Urinary bladder (tissue), 4 donors: ENCODE results near the gene DUS1L. TPM values are rescaled to one million over a fixed set of nuclear protein-coding genes. Genes with fewer than 3 reads are reported as not detected.
A peak's percentile ranks its signal among the peaks of the same experiment; 100 is the strongest.

Experiments
- DNase-seq: peaks from one replicate; pipeline ENCODE4 v3.0.0-alpha.2; 2015; ENCODE audit errors: extremely low spot score
- H3K27ac ChIP-seq: one replicate; pipeline ENCODE4 v1.5.1; 2013; ENCODE audit warnings: low read depth, mild to moderate bottlenecking, moderate library complexity
- H3K36me3 ChIP-seq: one replicate; pipeline ENCODE4 v1.6.1; 2013; ENCODE audit warnings: mild to moderate bottlenecking, moderate library complexity; ENCODE audit not compliant: insufficient read depth
- H3K4me1 ChIP-seq: one replicate; pipeline ENCODE4 v1.6.1; 2013; ENCODE audit warnings: mild to moderate bottlenecking, moderate library complexity; ENCODE audit not compliant: insufficient read depth
- H3K4me3 ChIP-seq: one replicate; pipeline ENCODE4 v1.5.1; 2013; ENCODE audit warnings: low read depth, low read length
- WGBS: extraction: QIAGEN DNeasy Blood & Tissue Kit; methylation state at CpG from one replicate; pipeline ENCODE4 v1.1.7; 2013; 5-methylcytosine and 5-hydroxymethylcytosine counted together
- polyA plus RNA-seq: library from polyadenylated mRNA; stranded (reverse); fragments of 200-250 nt; gene quantifications from one replicate; pipeline ENCODE4 v1.2.3, GENCODE V29; 2013
- total RNA-seq: library from RNA; depleted of rRNA; stranded (reverse); fragments of >200 nt; gene quantifications from one replicate; pipeline ENCODE4 v1.2.3, GENCODE V29; 2014
- donor health status: healthy with polysubstance abuse.
- donor health status: healthy.

DUS1L gene
- total RNA-seq (24.5 TPM), polyA plus RNA-seq (67.5 TPM)

DNA sequence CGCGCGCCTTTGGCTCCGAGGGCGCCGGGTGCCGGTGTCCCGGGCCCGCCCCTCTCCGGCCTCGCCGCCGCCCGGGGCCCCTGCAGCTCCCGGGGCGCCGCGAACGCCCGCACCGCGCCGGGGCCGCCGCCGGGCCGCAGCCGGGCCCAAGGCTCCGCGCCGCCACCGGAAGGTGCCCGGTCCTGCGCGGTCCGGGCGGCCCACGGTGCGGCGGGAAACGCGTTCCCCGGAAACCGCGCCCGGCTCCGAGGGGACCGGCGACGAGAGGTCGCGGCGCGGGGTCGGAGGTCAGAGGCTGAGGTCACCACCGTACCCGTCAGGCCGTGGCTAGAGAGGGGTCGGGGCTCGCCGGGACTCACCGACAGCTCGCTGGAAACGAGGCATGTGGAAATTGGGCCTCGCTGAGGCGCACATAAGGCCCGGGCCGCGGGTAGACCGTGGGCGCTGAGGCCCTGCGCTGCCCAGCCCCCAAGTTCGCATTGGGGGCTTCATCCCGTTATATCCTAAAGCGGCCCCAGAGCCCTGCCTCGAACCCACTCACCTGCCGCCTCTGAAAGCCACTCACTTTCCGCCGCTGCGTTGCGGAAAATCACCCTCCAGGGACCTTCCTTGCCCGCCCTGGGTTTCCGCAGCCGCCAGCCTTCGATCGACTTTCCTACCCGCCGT, at the start of gene DUS1L:
DUS1L (minus strand) TSS at position 167 of the 666 bp plus-strand sequence. CDS start 745 bp downstream, outside the sequence.
- 11% methylated on average over 88 of the region's 88 CpGs for WGBS
- Histone ChIP-seq H3K36me3 (no peaks in the 10 kb centered on the region), H3K4me1 (peaks cover 4% of the 10 kb centered on the region), H3K4me3 (peak within 1 kb of the TSS; percentile 94), H3K27ac (peak within 1 kb of the TSS; percentile 87)
- DNase-seq: no peak

DNA sequence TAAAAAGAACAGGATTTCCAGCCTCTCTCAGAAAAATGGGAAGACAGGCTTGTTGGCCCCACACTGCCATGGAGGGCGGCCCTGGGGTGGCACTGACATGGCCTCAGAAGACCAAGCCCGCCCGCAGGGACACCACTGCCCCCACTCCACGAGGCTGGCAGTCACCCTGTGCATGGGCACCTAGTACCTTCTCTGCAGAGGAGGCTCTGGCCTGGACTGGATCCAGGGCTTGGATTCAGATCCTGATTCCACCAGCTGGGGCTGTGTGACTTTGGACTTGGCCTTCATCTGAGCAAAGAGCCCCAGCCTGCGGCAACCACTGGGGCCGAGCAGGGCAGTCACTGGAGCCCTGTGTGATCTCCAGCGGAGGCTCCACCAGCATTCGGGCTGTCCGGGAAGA, 49.3 kb upstream of the DUS1L start:
- Histone ChIP-seq H3K36me3 (no peaks in the 10 kb centered on the region), H3K4me3 (no peak overlapping the region), H3K4me1 (no peaks in the 10 kb centered on the region), H3K27ac (no peak overlapping the region)
- DNase-seq: no peak
- WGBS: 94% methylated on average over 9 of the region's 9 CpGs

DNA sequence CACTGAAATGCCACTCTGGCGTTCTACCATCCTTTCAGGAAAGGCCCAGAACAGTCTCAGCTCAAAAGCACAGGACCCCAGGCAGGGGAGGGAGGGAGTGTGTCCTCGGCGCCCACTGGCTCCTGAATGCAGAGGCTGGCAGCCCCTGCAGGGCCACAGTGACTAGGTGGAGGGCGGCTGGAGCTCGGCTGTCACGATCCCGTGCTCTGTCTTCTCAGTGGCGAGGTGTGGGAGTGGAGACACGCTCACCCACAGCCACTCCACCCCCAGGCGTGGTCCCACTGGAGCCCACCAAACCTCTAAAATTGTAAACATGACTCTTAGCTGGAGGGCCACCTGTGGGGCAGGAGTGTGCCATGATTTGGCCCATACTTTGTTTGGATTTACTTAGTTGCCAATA, 48.8 kb upstream of the DUS1L start:
- H3K4me1 ChIP-seq: no peaks in the 10 kb centered on the region
- 95% methylated on average over 10 of the region's 10 CpGs for WGBS
- no peak for DNase-seq
- no peak overlapping the region for H3K4me3 ChIP-seq
- H3K27ac ChIP-seq: no peak overlapping the region
- H3K36me3 ChIP-seq: no peaks in the 10 kb centered on the region

DNA sequence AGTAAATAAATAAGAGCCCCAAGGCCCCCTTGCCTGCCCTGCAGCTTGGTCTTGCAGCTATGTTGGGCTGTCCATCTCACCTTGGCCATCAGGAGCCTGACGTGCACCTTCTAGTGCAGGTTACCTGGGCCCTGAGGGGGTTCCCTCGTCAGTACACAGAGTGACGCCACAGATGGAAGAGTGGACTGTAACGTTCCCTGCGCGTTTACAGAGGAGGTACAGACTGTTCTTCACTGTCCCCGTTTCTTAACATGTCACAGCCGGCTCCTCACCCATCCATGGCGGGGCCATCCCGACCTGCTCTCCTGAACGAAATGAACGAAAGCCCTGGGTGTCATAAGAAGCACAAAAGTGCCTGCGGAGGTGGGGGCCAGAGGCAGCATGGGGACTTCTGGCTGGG, 48.3 kb upstream of the DUS1L start:
- no peak overlapping the region for H3K27ac ChIP-seq
- WGBS: 92% methylated on average over 13 of the region's 13 CpGs
- DNase-seq: no peak
- H3K4me1 ChIP-seq: no peaks in the 10 kb centered on the region
- H3K4me3 ChIP-seq: no peak overlapping the region
- no peaks in the 10 kb centered on the region for H3K36me3 ChIP-seq

DNA sequence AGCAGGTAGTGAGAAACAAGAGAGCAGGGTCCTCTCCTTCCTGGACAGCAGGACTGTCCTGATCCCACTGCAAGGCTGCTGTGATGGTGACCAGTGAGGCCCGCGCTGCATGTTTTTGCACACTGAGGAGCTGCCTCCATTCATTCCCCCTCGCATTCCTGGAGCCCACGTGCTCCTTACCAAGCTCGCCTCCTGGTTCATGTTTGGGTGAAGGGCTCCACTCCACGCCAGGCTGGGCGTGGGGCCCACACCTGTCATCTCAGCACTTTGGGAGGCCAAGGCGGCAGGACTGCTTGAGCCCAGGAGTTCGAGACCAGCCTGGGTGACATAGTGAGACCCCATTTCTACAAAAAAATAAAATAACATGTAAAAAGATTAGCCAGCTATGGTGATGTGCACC, 47.8 kb upstream of the DUS1L start:
- no peak overlapping the region for H3K4me3 ChIP-seq

DNA sequence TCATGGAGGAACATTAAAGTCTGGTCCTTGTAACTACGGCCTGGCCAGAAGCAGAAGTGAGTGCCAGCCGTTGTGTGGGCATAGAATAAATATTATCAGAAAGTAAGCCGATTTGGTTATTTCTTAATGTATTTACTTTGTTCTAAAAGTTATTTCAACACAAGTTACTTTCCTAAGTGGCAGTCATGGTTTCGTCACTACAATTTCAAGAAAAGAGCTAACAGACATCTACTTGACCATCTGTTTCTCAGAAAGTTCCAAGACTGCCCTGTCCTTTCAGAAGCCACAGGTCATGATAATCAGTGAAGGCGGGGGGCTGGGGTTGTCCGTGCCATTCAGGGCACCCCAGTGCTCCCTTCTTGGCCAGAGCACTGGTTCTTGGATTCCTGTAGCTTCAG, 47.3 kb upstream of the DUS1L start:
- 91% methylated on average over 6 of the region's 6 CpGs for WGBS
- Histone ChIP-seq H3K27ac (no peak overlapping the region), H3K4me3 (no peak overlapping the region), H3K36me3 (no peaks in the 10 kb centered on the region), H3K4me1 (no peaks in the 10 kb centered on the region)
- no peak for DNase-seq

More for the DNA sequence above, 47.8 kb upstream of the DUS1L start:
- Histone ChIP-seq H3K4me1 (no peaks in the 10 kb centered on the region), H3K27ac (no peak overlapping the region), H3K36me3 (no peaks in the 10 kb centered on the region)
- WGBS: 87% methylated on average over 9 of the region's 9 CpGs
- DNase-seq: no peak

DNA sequence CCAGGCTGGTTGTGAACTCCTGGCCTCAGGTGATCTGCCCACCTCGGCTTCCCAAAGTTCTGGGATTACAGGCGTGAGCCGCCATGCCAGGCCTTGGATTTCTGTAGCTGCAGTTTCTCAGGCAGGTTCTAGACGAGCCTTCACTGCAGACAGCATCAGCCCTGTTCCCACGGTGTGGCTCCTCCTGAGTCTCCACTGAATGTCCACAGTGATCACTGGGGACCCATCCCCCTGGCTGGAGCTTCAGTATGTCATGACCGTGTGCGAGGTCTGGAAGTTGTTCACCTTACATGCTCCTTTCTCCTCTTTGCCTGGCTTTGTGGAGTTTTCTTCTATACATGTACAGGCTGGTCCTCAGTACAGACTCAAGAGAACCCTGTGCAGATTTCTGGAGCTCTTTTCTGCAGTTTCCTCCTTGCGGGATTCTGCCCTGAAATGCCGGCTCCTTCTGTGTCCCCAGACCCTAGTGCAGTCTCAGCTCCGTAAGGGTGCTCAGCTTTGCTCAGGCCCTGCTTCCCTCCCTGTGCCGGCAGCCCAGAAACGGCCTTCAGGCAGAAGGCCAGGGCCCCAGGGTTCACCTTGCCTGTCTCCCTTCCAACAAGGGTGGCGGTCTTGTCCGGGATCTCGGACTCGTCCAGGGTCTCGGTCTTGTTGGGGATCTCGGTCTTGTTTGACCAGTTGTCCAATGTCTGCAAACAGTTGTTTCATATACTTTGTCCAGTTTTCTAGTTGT, 46.7 kb upstream of the DUS1L start:
- no peak for DNase-seq
- Histone ChIP-seq H3K27ac (no peak overlapping the region), H3K4me1 (no peaks in the 10 kb centered on the region), H3K4me3 (no peak overlapping the region), H3K36me3 (no peaks in the 10 kb centered on the region)
- 92% methylated on average over 18 of the region's 18 CpGs for WGBS

DNA sequence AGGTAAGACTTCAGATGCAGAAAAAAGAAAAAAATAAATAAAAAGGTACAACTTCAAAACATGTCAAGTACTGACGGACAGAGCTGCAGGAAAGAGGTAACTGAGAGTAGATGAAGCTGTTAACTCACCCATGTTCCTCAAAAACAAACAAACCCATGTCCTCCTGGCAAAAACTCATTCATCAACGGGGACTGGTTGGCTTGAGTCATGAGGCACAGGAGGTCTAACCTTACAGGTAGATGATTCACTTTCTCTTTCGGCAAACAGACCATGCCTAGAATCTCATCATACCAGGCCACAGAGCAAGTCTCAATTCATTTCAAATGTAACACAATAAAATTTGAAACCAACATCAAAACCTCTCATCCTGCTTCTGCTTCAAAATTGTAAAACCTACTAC, 44.7 kb upstream of the DUS1L start:
- Histone ChIP-seq H3K27ac (no peak overlapping the region), H3K4me1 (no peaks in the 10 kb centered on the region)

DNA sequence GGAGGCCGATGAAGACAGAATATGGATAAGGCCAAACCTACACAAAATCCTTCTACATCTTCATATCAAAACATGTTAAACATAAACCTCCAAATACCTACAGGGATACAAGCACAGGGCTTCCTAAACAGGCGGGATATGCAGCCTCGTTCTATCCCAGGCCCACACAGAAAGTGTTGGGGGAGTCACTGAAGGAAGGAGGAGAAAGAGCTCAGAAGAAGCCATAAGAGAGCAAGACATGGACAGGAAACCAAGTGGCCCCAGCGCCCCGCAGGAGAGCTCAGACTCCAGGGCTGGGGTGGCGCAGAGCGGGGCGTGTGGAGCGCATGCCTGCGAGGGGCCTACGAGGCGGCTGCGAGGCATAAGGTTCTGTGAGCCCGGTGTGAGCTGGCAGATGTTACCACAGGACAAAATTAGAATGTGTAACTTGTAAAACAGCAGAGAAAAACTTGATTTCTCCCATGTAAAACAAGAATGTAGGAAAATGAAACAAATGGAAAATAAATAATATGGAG, 43.4 kb upstream of the DUS1L start:
- Histone ChIP-seq H3K36me3 (no peaks in the 10 kb centered on the region), H3K4me3 (no peak overlapping the region), H3K4me1 (no peaks in the 10 kb centered on the region), H3K27ac (no peak overlapping the region)
- 84% methylated on average over 14 of the region's 14 CpGs for WGBS
- DNase-seq: no peak

More for the DNA sequence above, 44.7 kb upstream of the DUS1L start:
- WGBS: 82% methylated on average over 3 of the region's 3 CpGs
- Histone ChIP-seq H3K36me3 (no peaks in the 10 kb centered on the region), H3K4me3 (no peak overlapping the region)
- DNase-seq: peak; percentile 46

DNA sequence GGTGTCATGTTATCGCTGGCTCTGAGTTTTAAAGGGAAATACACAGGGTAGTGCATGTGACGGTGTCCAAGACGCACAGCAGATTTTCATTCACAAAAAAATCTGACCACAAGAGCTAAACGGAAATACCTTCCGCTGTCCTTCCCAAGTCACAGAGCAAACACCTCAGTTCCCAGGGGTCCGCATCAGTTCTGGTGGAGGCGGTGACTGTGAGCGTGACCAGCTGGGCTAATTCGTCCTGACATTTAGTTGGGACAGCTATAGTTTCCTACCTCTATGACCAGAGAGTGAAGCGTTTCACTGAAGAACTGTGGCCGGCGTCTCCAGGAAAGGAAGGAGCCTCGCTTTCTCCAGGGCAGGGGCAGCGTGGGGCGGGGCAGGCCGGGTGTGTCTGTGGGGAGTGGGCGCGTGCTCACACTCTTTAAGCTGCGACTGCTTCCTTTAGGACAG, 42.9 kb upstream of the DUS1L start:
- Histone ChIP-seq H3K36me3 (no peaks in the 10 kb centered on the region), H3K27ac (no peak overlapping the region), H3K4me3 (no peak overlapping the region), H3K4me1 (no peaks in the 10 kb centered on the region)
- no peak for DNase-seq
- WGBS: 70% methylated on average over 19 of the region's 19 CpGs

DNA sequence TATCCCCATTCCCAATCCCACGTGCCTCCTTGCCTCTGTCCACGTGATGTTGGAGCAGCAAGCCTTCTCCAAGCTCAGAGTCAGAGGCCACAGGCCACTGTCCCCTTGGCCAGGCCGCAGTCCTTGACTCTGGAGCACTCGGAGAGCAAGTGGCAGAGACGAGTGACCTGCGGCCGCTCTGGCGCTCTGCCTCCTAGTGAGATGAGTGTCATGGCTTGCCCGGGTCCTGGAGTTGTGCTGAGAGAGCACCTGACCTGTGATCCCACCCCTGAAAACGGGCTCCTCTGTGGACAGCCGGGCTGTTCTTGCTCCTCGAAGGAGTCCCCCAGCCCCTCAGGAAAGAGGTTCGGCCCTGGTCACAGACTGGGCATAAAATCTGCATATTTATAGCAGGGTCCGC, 42.4 kb upstream of the DUS1L start:
- Histone ChIP-seq H3K27ac (no peak overlapping the region), H3K36me3 (no peaks in the 10 kb centered on the region), H3K4me3 (no peak overlapping the region), H3K4me1 (no peaks in the 10 kb centered on the region)
- no peak for DNase-seq
- 73% methylated on average over 14 of the region's 14 CpGs for WGBS

DNA sequence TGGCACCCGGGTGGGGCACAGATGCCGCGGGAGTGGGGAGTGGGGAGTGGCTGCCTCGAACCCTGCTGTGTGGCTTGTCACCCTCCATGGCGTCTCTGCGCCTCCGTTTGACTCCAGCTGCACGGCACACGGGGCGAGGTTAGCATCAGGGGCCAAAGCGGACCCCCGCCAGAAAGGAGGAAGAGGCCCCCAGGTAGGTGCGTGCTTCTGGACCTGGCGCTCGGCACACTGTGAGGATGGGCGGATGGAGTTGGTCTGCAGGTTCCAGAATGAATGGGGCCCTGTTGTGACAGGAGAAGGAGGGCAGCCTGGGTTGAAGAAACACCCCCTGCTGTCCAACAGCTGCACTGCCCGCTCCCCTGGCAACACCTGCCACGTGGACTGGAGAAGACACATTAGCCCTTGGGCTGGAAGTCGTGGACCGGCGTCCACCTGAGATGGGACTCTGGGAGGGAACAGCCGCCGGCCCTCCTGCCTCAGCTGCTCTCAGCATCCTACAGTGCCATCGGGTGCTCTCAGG, 41.8 kb upstream of the DUS1L start:
- 85% methylated on average over 24 of the region's 24 CpGs for WGBS
- H3K27ac ChIP-seq: no peak overlapping the region

DNA sequence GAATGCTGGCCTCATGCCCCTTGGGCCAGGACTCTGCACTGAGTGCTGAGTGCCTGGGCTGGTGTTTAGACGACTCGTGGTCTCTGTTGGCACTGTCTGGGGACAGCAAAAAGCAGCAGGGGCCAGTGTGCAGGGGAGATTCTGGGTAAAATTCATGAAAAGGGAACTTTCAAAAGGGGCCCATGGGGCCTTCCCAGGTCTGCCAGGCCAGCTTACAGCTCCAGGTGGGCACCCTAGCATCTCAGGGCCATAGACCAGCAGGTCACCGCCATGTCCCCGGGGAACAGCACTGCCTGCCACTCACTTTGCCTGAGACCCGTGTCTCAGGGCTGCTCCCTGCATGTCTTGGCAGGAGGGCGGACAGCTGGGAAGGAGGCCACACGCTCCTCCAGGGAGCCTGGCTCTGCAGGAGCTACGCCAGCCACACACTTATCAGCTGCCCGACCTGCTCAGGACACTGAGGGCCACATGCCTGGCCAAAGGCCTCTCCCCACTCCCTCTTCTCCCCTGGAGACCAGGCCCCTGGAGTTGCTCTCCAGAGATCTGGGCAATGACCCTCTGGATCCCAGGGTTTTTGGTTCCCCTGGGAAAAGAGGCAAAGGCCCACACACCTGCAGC, 41.2 kb upstream of the DUS1L start:
- Histone ChIP-seq H3K27ac (peak overlapping the region; percentile 55), H3K36me3 (no peaks in the 10 kb centered on the region), H3K4me3 (no peak overlapping the region), H3K4me1 (no peaks in the 10 kb centered on the region)
- no peak for DNase-seq
- WGBS: 47% methylated on average over 9 of the region's 9 CpGs

More for the DNA sequence above, 41.8 kb upstream of the DUS1L start:
- H3K4me3 ChIP-seq: no peak overlapping the region
- no peaks in the 10 kb centered on the region for H3K36me3 ChIP-seq
- no peak for DNase-seq
- H3K4me1 ChIP-seq: no peaks in the 10 kb centered on the region
